Measurements from ENCODE around the gene TMC5.

The TMC5 gene

DNA sequence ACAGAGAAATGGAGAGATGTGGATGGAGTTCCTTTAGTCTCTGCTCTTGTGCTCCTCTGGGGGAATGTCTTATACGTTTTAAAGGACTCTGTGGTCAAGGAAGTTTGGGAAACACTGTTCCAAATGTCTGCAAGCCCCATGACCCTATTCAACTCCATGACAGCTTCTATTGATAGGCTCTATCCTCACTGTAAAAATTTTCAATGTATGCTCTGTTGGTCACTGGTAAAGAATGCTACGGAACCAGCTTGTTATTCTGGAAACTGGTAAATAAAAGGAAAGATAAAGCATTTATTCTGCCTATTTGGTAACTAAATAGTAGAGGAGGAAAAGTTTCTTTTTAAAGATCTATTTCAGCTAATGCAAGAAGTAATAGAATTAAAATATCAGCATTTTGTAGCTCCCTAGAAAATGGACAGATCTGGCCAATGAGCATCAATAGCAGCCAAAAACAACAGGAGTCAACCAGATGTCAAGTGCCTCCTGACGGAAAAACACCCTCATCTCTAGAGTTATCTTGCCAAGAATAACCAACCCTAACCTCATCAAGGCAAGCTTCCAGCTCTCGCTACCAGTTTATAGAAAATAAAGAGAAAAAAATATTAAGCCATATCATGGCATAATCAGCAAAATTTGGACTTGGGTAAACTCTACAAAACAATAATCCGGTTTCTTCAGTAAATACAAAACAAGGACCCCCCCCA is 88.1 kb downstream of the TMC5 start:
- DNase-seq (ENCODE audit: low read depth in 3 of 3) = no peak

DNA sequence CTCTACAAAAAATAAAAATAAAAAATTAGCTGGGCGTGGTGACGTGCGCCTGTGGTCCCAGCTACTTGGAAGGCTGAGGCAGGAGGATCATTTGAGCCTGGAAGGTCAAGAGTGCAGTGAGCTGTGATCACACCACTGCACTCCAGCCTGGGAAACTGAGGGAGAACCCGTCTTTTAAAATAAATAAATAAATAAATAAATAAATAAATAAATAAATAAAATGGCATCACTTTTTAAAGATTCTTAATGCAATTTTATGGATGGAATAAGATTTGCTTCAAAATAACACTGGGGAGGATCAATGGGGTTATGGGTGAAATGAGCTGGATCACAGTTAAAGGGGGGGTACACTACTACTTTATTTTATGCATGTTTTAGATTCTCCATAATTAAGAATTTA is 89.3 kb downstream of the TMC5 start:
- no peak for DNase-seq (ENCODE audit: low read depth in 3 of 3)

- no peak for DNase-seq (ENCODE audit: low read depth in 3 of 3)
Measured at GRCh38 chr16:19507867-19508266, 90.2 kb downstream of the TMC5 start.

GRCh38 chr16:19512297-19512696 is 94.6 kb downstream of the TMC5 start:
- no peak for DNase-seq (ENCODE audit: low read depth in 3 of 3)

DNA sequence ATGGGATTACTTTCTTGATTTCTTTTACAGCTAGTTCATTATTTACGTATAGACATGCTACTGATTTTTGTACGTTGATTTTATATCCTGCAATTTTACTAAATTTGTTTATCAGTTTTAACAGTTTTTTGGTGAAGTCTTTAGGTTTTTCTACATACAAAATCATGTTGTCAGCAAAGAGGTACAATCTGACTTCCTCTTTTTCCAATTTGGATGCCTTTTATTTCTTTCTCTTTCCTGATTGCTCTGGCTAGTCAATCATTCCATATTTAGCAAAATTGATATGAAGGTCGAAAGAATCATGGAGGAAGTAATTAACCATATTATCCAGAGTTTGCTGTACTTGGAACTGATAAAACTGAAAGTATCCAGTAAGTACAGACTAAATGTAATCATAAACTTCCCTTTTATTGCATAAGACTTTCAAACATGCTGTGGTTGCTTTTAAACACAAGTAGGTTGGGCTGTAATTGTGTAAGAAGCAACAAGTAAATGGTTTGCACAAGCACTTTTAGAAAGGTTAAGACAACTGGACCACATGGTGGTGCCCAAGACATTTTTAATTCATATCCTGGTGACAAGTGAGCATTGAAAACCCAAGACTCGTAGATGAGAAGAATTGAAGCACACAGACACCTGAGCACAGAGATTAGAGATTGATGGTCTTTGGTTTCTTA is 95.8 kb downstream of the TMC5 start:
- DNase-seq (ENCODE audit: low read depth in 3 of 3) = no peak

GRCh38 chr16:19515757-19516156 is 98.1 kb downstream of the TMC5 start:
- no peak for DNase-seq (ENCODE audit: low read depth in 3 of 3)

DNA sequence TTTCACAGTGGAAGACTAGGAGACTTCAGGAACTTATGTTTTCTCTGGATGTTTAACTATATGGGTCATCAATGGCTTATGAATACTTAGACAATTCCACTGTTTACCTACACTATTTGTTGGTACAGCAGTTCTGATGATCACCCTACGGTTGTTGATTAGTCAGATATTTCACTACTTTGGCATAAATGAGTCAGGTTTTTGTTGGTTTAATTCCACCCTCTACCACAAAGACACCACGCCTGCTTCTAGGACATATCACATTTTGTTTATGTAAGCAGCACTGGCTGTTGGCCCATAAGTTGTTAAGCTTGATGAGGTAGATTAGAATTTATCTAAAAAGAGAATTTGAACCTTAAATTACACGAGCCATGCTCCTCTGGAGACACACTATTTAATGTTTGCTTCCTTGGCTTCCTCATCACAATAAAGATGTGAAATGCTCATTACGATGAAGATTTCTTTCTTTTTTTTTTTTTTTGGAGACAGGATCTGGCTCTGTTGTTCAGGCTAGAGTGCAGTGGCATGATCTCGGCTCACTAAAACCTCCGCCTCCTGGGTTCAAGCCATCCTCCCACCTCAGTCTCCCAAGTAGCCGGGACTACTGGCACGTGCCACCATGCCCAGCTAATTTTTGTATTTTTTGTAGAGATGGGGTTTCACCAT is 99.9 kb downstream of the TMC5 start:
- DNase-seq (ENCODE audit: low read depth in 3 of 3) = no peak

DNA sequence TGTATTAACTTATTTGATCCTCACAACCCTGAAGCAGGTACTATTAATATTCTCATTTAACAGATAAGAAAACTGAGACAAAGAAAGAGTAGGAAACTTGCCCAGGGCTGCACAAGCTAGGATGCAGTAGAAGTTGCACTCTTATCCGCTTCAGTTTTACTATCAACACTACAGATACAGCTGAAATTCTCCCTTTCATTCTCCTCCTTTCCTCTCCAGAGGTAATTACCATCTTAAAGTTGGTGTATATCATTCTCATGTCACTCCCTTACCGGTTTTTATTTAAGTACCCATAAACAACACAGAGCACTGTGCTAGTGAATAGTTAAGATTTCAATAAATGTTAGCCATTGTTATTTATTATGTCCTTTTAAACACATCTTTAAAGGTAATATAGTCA is 100.7 kb downstream of the TMC5 start:
- no peak for DNase-seq (ENCODE audit: low read depth in 3 of 3)

- DNase-seq (ENCODE audit: low read depth in 3 of 3) = peak in 1 of 3 experiments; percentile 16
Measured at GRCh38 chr16:19520861-19521331, 103.2 kb downstream of the TMC5 start.

DNA sequence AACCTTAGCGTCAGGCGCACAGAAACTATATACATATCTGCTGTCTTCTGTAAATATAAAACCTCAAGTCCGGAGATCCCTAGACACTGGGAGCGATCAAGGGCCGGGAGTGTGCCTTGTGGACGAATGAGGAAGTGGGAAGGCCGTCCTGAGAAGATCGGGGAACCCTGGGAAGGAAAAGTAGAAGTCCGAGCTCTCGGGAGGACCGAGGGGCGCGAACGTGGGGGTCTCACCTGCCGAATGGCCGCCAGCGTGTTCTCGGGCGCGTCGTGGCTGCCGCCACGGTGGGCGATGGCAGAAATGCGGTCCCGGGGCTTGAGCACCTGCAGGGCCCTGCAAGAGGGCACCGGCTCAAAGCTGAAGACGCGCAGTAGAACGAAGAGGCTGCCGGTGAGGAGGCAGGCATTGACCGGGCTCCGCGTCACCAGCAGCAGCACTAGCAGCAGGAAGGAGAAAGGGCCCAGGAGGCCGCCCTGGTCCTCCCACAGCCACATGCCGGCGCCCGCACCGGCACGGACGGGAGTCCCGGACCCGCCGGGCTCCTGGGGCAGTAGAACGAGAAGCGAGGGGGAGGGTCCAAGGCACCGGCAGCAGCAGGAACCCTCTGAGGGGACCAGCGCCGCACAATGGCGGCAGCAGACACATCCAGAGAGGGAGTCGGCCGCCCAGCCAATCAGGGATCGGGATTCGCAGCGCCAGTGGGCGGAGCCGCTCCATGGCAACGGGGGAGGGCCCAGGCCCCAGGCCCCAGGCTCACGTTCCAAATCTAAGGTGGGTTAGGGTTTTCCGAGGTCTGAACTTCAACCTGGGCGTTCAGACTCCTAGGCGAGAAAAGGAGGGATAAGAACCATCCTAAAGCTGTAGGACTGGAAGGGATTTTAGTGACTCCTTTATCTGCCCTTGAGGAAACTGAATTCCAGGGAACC is 104.1 kb downstream of the TMC5 start, which contains the start of gene GDE1:
TSS of gene GDE1 (minus strand) at position 628 of the 926 bp plus-strand sequence. CDS start at position 494, 134 bp downstream.
- peak; percentile 91 to 93 (median 91) for DNase-seq (ENCODE audit: low read depth in 3 of 3)

DNA sequence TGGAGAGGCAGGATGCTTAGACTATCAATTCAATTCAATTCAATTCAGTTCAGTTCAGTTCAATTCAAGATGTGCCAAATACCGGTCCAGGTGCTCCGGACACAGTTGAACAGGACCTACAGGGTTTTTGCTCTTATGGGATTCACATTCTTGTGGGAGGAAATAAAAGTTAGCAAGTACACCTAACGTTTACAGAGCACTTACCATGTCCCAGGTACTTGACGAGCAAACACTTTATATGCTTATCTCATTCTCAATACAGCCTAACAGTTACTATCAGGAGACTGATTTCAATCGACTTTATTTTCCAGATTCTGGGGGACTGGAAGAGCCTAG is 104.7 kb downstream of the TMC5 start:
- no peak for DNase-seq (ENCODE audit: low read depth in 3 of 3)

- DNase-seq (ENCODE audit: low read depth in 3 of 3) = no peak
Measured at GRCh38 chr16:19522760-19523159, 105.1 kb downstream of the TMC5 start.

DNA sequence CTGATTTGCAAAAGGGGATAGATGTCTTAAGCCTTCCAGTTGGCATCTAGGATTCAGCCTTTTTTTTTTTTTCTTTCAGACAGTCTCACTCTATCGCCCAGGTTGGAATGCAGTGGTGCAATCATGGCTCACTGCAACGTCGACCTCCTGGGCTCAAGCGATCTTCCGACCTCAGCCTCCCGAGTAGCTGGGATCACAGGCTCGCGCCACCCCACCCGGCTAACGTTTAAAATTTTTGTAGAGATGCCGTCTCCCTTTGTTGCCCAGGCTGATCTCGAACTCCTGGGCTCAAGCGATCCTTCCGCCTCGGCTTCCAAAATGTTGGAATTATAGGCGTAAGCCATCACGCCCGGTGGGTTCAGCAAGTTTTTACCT is 105.5 kb downstream of the TMC5 start:
- no peak for DNase-seq (ENCODE audit: low read depth in 3 of 3)

- DNase-seq (ENCODE audit: low read depth in 3 of 3) = peak; percentile 91 to 95 (median 93)
Measured at GRCh38 chr16:19523559-19524355, 106.1 kb downstream of the TMC5 start, which contains the start of gene CCP110. Gene CCP110 (plus strand): TSS chr16:19523942. CDS start chr16:19527882, 3,940 bp downstream.

DNA sequence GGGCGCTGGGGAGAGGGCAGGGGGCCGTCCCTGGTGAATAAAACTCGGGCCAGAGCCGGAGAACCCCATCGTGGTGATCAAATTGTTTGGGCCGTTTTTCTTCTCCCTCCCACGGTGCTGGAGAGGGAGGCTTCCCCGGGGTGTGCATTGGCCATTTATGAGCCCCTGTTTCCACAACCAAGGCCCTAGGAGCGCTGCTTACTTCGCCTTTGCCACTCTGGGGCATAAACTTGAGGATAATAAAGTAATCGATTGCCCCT is 106.6 kb downstream of the TMC5 start:
- DNase-seq (ENCODE audit: low read depth in 3 of 3) = no peak

DNA sequence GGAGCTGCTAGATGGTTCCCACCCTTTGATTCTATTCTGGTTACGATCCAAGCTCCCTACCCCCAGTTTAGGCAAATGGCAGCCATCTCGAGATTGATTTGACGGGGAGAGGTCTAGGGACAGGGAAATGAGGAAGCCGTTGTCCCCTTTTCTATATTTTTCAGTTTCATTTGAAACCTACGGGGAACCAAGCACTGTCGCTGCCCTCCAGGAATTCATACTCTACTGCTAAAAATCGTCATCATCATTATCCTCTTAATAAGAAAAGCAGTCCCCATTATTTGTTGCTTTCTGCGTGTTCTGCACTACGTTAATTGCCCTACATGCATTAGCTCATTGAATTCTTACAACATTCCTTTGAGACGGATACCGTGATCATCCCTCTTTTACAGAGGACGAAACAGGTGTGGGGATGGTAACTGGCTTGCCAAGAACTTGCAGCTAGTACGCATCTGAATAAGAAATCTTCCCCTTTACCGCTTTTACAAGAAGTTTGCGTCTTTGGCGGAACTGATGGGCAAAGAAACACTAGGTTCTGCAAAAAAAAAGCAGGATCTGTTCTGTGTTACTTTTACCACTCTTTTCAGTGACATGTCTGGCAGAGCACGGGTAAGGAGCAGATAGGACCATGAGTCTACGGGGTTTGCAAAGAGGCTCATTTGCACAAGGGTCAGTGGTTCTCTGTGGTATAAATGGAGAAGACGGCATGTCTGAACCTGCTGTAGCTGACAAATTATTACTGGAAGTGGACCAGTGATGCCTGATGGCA is 107.1 kb downstream of the TMC5 start:
- DNase-seq (ENCODE audit: low read depth in 3 of 3) = no peak

GRCh38 chr16:19525385-19525723 is 107.7 kb downstream of the TMC5 start:
- no peak for DNase-seq (ENCODE audit: low read depth in 3 of 3)

DNA sequence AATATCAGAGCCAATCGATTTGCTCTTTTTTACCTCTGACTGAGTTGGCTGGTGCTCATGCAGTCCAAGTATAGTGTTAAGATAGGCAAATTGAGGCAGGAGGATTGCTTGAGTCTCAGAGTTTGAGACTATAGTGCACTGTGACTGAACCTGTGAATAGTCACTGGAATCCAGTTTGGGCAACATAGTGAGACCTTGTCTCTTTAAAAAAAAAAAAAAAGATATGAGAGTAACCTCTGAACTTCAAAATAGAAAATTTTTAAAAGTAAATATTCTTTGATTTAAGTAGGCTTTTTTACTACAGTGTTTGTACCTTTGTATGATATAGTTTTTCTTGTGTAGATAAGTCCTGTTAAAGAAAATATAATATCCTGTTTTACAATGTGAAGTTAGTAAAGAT is 109.5 kb downstream of the TMC5 start:
- no peak for DNase-seq (ENCODE audit: low read depth in 3 of 3)

GRCh38 chr16:19528666-19529065 is 111.0 kb downstream of the TMC5 start:
- DNase-seq (ENCODE audit: low read depth in 3 of 3) = no peak

DNA sequence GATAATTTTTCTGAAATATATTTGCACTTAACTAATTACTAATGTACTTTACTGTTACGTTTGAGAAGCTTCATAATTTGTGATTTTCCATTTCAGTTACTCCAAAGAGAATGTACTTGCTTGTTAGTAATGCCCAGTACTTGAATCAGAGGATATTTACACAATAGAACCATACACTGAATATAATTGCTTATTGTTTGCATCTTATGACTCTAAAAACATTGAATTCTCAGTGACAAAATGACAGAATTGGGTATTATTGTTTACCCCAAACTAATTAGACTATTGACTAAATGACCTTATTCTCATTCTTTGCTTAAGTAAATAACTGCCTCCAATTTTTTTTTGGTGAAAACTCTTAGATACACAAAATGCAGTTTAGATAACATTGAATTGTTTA is 114.9 kb downstream of the TMC5 start:
- no peak for DNase-seq (ENCODE audit: low read depth in 3 of 3)

All from stimulated activated CD4-positive, alpha-beta T cell treated with anti-CD3 and anti-CD28 coated beads, TNF-alpha, amount 100 ng/mL, for 24 hours (primary cell).